Amniotic stem cell (primary cell): ENCODE results near the gene ATG101.
A peak's percentile ranks its signal among the peaks of the same experiment; 100 is the strongest.

Experiments
- DNase-seq: peaks from one replicate; lab custom pipeline; 2025; lab: John Stamatoyannopoulos, UW

ATG101 gene, protein sequence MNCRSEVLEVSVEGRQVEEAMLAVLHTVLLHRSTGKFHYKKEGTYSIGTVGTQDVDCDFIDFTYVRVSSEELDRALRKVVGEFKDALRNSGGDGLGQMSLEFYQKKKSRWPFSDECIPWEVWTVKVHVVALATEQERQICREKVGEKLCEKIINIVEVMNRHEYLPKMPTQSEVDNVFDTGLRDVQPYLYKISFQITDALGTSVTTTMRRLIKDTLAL

DNA sequence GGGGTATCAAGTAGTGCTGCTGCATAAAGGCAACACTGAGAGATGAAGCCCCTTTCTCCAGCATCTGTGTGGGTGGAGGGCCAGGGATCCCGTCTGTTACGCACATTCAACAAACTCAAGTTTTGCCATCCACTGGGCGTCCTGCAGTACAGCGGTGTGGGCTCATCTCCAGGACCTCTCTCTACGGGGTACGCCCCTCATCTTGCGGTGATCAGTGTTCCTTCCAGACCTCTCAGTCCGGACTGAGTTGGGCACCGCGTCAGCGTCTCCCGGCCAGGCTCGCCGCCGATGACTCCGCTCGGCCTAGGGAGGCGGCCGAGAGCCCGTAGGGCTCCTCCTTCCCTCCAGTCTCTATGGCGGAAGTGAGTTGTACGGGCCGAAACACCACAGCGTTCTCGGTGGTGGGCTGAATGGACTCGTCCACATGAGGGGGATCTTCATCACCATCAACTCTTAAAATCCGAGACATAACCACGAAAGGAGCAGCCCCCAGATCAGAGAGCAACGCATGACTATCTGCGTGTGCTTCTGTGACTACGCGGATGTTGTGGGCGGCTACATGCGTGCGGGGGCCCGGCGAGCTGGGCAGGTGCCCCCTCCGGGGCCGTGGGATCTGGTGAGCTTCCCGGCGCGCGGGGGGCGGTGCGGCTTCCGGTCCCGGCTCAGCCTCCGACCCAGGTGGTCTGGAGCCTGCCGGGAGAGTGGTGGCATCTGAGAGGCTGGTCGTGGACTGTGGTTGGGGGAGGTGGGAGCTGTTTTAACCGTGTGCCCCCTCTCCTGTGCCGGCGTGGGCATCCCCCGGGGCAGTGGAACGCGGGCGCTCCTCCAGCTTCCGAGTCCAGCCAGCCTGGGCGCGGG, at the start of gene ATG101:
TSS of gene ATG101 (plus strand) at position 652 of the 858 bp plus-strand sequence. CDS start 3,673 bp downstream, outside the sequence.
- DNase-seq = peak; percentile 92

DNA sequence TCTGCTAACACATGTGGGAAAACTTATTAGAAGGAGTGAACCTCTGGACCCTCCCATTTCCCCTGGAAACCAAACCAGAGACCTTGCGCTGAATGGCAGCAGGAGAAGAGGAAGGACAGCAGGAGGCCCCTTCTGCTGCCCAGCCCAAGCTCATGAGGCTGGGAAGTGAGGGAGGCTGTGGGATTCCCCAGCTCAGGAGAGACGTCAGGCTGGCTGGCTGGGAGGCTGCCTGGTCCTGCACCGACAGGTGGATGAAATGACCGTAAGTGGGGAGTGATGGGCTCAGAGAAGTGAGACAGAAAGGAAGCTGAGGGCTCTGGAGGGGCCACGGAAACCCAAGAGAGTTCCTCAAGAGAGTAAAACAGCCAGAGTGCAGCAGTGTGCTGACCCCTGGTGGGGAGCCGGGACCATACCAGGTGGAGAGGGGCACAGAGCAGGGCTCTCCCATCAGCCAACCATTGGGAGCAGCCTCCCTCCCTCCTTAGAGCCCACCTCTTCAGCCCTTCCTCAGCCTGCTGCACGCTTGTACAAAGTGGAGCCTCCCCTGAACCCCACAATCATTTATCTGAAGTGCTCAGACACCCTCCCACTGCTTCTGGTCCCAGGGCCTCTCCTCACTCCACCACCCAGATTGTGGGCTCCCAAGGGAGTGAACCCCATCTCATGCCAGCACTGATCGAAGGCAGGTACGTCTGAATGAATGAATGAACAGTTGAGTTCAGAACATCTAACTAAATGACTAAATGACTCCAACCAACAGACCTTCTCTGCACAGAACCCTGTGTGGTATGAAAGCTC, 49.0 kb upstream of the ATG101 start:
- DNase-seq = no peak

DNA sequence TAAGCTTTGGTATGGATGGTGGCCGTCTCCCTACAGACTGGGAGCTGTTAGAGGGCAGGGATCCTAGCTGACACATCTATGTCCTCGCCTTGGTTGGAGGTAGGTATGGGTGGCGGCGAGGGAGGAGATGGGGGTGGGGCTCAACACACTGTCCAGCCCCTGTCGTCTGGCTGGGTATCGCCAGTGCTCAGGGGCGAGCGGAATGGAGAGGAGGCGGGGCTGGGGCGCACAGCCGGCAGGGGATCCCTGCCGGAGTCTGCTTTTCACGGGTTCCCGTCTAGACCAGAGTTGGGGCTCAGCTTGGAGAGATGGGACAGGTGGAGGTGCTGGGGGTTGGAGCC, 47.0 kb upstream of the ATG101 start:
- DNase-seq = no peak

DNA sequence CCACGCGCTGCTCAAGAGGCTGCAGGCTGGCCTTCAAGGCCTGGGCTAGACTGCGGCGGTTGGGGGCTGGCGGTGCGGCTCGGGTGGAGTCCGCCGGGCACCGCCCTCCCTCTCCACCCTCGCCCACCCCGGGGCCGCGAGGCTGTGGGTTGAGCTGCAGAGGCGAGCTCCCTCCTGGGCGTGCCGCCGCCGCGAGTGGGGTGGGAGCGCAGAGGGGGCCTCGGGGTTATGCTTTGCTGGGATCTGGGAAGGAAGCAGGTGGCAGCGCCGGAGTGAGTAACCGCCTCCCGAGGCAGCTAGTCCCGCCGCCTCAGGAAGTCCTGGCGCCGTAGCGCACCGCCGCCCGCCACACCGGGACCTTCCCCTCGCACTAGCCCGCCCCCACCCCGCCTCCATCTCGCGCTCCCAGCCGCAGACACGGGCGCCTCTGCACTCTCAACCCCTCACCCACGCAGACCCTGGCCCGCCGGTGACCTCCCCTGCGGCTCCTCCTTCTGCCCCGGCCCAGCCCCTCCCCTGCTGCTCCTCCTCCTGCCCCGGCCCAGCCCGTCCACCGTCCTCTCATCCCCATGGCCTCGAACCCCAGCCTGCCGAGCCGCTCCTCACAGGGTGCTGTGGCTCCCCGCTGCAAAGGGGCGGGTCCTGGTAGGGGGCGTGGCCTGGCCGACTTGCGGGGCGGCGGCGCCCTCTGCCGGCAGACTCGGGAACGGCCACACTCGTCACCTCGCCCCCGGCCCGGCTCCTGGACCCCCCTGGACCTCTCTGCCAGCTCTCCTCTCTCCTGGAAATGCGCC, 46.4 kb upstream of the ATG101 start:
- peak; percentile 64 for DNase-seq

DNA sequence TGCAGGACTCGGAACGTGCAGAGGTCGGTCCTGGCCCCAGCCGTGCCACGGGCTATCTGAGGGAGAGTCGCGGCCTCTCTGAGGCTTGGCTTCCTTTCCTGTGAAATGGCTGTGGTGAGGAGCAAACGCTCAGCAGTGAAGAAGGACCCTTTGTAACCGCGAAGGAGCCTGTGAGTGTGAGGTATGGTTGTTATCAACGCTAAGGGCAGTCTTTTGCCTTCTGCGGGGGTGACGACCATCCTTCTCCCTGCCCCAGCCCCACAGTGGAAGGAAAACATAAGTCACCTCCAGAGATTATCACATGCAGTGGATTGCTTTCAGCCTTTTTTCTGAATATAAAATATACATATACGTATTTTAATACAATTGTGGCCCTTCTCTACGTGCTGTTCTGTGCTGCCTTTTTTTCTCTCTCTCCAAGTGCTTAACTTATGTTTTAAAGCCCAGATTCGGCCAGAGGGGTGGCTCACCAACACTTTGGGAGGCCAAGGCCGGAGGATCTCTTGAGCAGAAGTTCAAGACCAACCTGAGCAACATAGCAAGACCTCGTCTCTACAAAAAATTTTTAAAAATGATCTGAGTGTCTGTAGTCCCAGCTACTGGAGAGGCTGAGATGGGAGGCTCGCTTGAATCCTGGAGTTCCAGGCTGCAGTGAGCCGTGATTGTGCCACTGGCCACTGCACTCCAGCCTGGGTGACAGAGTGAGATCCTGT, 45.6 kb upstream of the ATG101 start:
- DNase-seq = no peak

DNA sequence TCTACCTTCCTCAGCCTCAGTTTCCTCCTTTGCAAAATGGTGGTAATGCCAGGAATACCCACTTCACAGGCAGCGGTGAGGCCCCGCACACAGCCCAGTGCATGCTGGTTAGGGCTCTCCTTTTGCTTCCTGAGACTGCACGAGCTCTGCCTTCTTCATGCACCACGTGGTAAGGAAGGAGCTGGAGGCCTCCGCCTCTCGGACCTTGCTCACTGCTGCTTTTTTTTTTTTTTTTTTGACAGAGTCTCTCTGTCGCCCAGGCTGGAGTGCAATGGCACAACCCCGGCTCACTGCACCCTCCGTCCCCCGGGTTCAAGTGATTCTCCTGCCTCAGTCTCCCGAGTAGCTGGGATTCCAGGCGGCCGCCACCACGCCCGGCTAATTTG, 44.9 kb upstream of the ATG101 start:
- DNase-seq = no peak

DNA sequence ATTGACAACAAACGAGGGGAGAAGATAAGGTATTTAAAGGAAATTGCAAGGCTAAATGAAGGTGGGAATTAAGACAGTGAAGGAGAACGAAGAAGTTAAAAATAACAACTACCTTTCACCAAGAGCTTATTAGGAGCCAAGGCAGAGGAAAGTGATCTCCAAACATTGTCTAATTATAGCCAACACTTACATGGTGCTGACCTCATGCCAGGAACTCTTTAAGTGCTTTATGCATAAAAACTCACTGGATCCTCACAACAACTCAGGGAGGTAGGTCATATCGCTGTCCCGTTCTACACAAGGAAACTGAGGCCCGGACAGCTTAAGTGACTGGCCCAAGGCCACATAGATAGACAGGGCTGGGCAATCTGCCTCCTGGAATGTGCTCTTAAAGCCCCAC, 43.5 kb upstream of the ATG101 start:
- no peak for DNase-seq

DNA sequence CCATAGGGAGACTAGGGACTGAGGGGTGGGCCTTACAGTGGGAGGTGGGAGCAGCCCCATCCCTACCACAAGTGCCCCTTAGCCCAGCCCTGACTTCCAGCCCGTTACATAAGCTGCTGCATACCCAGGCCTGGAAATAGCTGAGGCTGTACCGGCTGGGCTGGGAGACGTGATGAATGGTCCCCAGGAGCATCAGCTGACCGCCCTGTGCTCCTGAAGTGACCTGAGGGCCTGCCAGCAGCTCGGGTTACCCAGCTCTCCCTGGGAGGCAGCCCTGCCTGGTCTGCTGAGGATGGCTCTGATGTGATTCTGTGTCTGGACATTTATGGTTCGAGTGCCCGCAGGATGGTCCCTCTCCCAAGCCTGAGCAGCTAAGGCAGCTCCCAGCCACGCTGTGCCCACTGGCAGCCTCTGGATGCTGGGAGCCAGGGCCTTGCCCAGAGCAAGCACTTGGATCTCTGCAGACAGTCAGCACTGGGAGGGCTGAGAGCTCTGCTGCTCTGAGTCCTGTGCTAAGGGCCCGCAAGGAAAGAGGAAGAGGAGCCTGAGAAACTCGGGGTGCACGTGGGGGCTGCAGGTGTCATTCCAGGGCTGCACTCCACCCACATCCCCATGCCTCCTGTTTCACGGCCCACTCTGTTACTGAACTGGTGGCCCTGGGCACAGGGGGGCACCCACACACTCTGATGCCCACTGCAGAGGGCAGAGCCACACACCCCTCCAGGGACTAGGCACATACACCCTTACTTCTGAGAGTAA, 42.5 kb upstream of the ATG101 start:
- no peak for DNase-seq

DNA sequence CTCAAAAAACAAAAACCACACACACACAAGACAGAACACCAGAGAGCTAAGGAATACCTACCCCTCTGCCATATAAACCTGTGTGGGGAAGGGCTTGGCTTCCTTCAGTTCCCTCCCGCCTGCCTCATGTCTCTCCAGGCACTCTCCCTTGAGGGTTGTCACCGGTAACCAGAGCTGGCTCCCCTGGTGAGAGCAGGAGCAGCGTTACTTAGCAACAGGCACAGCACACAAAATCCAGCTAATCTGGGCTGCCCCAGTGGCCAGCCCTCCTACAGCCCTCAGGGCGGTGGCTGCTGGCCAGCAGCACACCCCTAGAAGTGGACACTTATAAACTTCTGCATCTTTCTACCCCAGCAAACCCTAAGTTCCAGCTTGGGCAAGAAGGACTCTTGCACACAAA, 40.1 kb upstream of the ATG101 start:
- no peak for DNase-seq

DNA sequence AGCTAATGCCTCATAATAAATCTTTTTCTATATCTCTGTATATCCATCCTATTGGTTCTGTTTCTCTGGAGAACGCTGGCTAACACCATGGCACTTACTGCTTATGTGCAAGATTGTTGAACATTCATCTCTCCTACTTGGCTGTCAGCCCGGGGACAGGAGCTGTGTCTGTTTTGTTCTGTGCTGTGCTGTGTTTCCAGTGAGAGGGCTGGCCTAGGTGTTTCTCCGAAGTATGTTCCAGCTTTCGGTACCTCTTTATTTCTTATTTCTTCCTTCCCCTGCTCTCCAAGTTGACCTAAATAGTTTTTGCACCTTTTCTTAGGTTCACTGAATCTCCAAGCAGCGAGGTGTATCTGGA, 37.4 kb upstream of the ATG101 start:
- no peak for DNase-seq

DNA sequence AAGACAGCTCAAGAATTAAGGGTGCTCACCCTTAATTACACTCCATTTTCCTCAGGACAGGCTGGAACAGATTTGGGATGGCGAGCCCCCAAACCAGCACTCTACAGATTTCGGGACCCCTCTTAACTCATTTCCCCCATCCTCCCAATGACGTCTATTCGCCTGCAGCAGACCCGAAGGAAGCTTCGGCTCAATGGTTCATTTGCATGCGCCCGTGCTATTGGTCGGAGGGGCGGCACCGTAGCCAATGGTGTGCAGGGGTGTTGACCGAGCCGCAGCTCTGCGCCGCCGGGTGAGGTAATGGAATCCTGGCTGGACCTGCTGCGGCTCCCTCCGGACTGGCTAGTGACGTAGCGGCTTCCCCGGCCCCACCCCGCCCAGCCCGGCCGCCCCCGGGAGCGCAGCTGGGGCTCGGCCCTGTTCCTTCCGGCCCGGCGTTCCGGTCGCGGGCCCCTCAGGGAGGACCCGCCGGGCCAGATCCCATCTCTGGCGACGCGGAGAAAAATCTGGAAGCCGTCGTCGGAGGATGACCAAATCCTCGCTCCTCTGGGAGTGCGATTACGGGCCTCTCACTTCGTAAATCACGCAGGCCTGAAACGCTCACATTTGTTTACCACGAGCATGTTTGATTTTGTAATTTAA, 36.9 kb upstream of the ATG101 start:
- DNase-seq = peak; percentile 97

DNA sequence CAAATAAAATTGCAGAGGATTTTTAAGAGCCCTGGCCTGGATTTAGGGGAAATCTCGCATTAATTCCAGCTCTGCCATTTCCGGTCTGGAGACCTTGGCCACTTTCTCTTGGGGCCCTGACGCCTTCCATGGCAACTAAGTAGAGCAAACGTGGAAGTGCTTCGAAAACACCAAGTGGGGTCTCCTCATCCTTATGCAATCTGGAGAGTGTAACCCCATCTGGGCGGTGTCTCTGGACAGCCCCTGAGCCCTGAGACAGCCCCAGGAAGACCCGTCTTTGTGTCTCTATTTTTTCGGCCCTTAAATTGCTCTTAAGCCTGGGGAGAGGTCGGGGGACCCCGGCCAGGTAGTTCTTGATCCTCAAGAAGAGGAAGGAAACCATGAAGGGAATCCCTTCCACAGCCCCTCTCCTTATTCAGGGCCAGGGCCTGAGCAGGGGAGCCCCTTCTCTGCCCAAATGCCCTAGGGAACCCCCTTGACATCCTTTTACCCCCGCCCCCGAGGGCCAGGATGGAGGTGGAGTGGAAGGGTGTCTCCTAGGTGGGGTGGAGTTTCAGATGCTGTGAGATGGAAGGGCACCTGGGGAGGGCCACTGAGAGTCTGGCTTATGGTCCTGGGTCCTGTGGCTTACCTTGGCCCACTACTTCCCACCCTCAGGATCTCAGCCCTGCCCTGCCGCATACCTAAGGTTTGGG, 36.2 kb upstream of the ATG101 start:
- no peak for DNase-seq

DNA sequence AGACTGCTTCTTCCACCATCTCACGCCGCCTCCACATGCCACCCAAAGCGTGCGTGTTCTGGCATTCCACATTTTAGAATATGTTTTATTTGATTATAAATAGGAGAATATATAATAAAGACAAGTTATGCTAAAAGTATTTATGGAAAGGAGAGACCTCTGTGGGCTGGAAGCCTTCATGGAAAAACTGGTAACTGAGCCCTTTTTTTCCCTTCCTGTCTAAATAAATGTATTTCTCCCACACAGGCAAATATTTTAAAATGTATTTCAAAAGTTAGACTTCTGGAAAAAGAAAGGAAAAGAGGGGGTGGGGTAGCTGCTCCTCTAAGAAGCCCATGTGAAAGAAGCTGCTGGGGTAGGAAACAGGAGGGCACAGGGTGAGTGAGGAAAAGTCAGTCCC, 34.6 kb upstream of the ATG101 start:
- no peak for DNase-seq

DNA sequence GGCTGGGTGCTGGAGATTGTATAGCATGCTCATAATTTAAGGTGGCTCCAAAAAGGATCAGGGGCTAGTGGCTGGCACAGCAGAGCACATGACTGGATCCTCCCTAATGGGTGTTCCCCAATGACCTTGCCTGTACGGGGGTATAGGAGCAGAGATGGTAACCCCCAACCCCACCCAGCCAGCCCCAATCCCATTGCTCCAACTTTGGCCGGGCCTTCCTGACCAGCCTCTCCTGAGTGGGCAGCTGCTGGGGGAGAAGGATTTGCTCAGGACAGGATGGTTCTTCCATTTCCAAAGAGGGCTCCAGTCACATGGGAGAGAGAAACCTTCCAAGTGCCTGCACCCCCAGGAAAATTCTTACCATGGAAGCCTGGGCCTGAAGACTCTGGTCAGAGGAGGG, 33.9 kb upstream of the ATG101 start:
- DNase-seq = no peak

DNA sequence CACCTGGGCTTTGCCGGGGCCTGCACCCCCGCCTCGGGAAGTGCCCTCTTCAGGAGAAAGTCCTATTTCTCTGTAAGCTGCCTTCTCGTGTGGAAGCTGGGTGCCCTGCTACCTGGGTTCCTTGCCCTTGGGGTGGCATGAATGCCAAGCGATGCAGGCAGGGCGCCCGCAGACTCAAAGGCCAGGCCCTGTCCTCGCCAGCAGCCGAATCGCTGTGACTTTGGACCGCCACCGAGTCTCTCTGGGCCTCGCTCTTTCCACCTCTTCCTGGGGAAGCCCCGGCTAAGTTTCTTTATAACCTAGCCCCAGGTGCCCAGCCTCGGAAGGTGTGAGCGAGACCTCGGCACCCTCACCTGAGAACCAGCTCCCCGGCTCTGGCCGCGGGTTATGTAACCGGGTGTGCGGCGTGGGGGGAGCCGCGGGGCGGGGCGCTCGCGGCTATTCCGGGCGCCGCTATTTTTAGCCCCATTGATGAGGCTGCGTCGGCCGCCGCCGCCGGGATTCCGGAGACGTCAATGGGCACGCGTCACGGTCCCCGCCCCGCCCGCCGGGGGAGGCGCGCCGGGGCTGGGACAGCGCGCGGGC, 33.1 kb upstream of the ATG101 start:
- peak; percentile 73 for DNase-seq

DNA sequence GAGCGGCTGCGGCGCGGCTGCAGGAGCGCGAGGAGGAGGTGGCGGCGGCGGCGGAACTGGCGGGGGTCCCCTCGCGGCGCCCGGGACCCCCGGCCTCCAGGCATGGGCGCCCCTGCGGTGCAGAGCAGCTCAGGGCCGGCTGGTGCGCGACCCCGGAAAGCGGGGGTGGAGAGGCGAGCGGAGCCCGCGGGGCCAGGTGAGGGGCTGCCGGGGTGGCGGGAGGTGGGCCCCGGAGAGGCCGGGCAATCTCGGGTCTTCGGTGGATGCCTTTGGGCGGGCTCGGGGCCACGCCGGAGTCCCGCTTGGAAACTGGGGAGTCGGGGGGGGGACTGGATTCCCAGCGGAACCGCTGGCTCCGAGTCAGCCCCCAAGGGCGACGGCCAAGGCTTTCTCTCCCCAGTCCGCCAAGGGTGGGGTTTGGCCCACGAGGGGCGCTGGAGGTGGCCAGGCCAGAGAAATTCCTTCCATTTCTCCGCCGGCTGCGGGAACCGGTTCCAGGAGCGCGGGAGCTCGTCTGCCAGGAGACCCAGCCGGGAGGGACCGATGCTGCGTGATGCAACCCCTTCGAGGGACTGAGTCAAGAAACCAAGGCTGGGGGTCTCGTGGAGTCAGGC, 32.4 kb upstream of the ATG101 start:
- no peak for DNase-seq

DNA sequence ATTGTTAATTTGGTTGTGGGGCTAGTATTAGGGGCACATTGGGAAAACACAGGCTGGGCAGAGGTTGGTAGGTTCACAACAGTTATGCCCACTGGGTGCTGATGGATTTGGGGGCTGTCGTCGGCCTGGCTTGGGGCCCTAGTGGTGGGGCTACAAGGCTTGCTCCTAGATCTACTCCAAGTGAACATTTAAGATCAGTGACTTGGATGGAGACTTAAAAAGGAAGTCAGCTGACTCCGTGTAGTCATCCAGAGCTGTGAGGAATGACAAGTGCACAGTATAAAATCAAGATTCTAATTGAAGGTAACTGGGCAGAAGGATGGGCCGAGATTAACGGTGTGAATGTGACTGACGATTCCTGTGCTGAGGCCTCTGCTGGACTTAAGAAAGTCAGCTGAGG, 31.3 kb upstream of the ATG101 start:
- DNase-seq = no peak

DNA sequence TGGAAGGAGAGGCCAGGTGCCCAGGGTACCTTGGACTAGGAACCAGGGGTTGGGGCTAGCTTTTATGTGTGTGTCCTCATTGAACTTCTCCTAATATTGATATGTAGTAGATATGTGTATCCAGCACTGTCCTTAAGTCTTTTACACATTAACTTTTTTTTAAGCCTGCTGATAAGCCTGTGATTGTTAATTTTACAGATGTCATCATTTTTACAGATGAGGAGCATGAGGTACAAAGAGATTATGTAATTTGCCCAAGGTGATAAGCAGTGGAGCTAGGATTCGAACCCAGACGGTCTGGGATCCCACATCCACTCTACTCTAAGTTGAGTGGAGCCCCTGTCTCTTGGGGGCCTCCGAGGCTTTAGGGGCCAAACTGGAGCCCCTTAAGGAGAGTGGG, 28.7 kb upstream of the ATG101 start:
- DNase-seq = no peak

DNA sequence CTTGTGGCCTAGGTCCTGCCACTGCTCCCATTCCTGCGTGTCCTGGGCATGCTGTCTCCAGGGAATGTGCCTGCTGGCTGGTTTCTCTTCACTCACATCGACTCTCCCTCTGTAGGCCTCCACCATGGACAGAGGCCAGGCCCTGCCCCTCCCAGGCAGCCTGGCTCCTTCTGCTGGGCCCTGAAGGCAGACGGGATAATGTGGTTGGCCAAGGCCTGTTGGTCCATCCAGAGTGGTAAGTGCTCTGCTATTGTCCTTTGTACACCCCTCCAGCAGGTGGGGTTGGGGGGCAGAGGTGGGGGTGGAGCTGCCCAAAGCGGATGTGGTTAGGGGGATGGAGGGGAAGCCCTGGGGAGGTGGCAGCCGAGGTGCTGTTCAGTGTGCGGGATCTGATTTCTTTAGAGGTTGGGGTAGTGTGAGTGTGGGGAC, 28.1 kb upstream of the ATG101 start:
- no peak for DNase-seq
